ENCODE measurements around the gene CHCHD6. TPM values are rescaled to one million over a fixed set of nuclear protein-coding genes. Genes with fewer than 3 reads are reported as not detected.

Gene CHCHD6
- total RNA-seq, 2 donors from 2014 or later, result 23.6 to 34.4 TPM

DNA sequence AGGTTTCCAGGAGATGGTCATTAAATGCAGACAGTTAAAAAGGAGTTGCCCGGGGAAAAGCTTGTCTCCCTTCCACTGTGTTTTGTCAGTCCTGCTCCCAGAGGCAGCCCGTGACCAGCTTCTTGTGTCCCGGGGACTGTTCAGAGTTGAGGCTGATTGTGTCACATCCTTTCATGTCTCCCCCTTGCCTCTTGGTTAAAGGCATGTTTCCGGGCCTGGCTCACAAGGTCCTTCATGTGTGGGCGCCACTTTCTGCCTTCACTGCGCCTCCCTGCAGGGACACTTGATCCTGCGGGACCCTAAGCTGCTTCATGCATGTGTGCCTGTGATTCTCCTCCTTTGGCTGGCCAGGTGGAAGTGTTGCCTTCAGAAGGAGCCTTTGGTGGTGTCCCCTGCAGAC is 9.2 kb downstream of the CHCHD6 start:
- Mint-ChIP-seq H3K4me3 (no peak overlapping the region), H3K27me3 (ENCODE audit: insufficient read depth) (no peaks in the 10 kb centered on the region), H3K4me1 (no peaks in the 10 kb centered on the region), H3K9me3 (no peaks in the 10 kb centered on the region), H3K27ac (no peak overlapping the region), H3K36me3 (ENCODE audit: low read depth) (no peaks in the 10 kb centered on the region)
- Histone ChIP-seq H3K4me3 (ENCODE audit: low read length) (no peak overlapping the region), H3K27me3 (ENCODE audit: control insufficient read depth, insufficient read depth, low read length, poor library complexity, severe bottlenecking) (no peaks in the 10 kb centered on the region), H3K9me3 (ENCODE audit: control insufficient read depth, low read length) (no peaks in the 10 kb centered on the region), H3K36me3 (ENCODE audit: control insufficient read depth, insufficient read depth, low read length) (no peaks in the 10 kb centered on the region), H3K9ac (ENCODE audit: extremely low read depth, low read length, poor library complexity, severe bottlenecking) (no peak overlapping the region), H3K27ac (ENCODE audit: low read depth, low read length) (no peak overlapping the region), H3K4me1 (ENCODE audit: control insufficient read depth, insufficient read depth, low read length) (no peaks in the 10 kb centered on the region)
- DNase-seq, result no peak
- TF ChIP-seq CTCF (conservative IDR thresholded peaks at IDR 0.05), result no peak
- WGBS, 2 experiments (ENCODE audit: insufficient coverage in 1 of 2, insufficient read length in 1 of 2), result 93 to 96% methylated on average over 6 to 7 of the region's 7 CpGs

DNA sequence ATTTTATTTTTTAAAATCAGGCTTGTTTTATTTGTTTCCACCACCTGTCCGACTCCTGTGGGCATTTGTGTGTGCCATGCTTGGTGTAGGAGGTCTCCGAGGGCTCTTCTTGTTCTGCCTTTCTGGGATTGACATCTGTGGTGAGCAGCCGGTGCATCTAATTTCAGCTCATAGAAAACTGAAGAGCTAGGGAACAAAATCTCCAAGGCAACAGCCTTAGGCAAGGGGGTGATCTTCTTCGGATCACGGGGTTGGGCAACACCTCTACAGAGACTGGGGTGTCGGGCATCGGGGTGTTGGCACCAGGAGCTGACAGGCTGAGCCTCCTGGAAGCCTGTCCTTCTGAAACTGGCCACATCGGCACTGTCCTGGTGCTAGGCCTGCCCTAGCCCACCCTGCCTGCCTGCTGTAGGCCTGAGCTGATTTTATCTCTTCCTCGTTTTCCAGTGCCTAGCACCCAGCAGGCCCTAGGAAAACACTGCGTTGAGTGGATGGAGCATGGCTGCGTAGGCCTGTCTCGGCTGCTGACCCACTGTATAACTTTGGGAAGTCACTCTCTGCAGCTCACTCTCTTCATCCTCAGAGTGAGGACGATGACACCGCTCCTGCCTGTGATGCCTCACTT is 10.3 kb downstream of the CHCHD6 start:
- TF ChIP-seq CTCF (conservative IDR thresholded peaks at IDR 0.05), result no peak
- no peak overlapping the region for H3K27ac Mint-ChIP-seq
- H3K9me3 ChIP-seq (ENCODE audit: control insufficient read depth, low read length), result no peaks in the 10 kb centered on the region
- H3K4me3 ChIP-seq (ENCODE audit: low read length), result no peak overlapping the region
- no peaks in the 10 kb centered on the region for H3K27me3 Mint-ChIP-seq (ENCODE audit: insufficient read depth)
- H3K27me3 ChIP-seq (ENCODE audit: control insufficient read depth, insufficient read depth, low read length, poor library complexity, severe bottlenecking), result no peaks in the 10 kb centered on the region
- H3K4me1 ChIP-seq (ENCODE audit: control insufficient read depth, insufficient read depth, low read length), result no peaks in the 10 kb centered on the region
- no peaks in the 10 kb centered on the region for H3K36me3 ChIP-seq (ENCODE audit: control insufficient read depth, insufficient read depth, low read length)
- 87 to 89% methylated on average over 13 to 14 of the region's 14 CpGs for WGBS, 2 experiments (ENCODE audit: insufficient coverage in 1 of 2, insufficient read length in 1 of 2)
- no peaks in the 10 kb centered on the region for H3K9me3 Mint-ChIP-seq
- no peak overlapping the region for H3K4me3 Mint-ChIP-seq
- H3K9ac ChIP-seq (ENCODE audit: extremely low read depth, low read length, poor library complexity, severe bottlenecking), result no peak overlapping the region
- no peak for DNase-seq
- H3K36me3 Mint-ChIP-seq (ENCODE audit: low read depth), result no peaks in the 10 kb centered on the region
- no peak overlapping the region for H3K27ac ChIP-seq (ENCODE audit: low read depth, low read length)
- H3K4me1 Mint-ChIP-seq, result peaks cover 4% of the 10 kb centered on the region

- no peak overlapping the region for H3K4me3 Mint-ChIP-seq
- Histone ChIP-seq H3K27ac (ENCODE audit: low read depth, low read length) (no peak overlapping the region), H3K4me3 (ENCODE audit: low read length) (no peak overlapping the region), H3K36me3 (ENCODE audit: control insufficient read depth, insufficient read depth, low read length) (no peaks in the 10 kb centered on the region), H3K9ac (ENCODE audit: extremely low read depth, low read length, poor library complexity, severe bottlenecking) (no peak overlapping the region), H3K27me3 (ENCODE audit: control insufficient read depth, insufficient read depth, low read length, poor library complexity, severe bottlenecking) (no peaks in the 10 kb centered on the region), H3K4me1 (ENCODE audit: control insufficient read depth, insufficient read depth, low read length) (no peaks in the 10 kb centered on the region), H3K9me3 (ENCODE audit: control insufficient read depth, low read length) (no peaks in the 10 kb centered on the region)
- no peaks in the 10 kb centered on the region for H3K9me3 Mint-ChIP-seq
- H3K4me1 Mint-ChIP-seq, result peaks cover 4% of the 10 kb centered on the region
- H3K27ac Mint-ChIP-seq, result no peak overlapping the region
- TF ChIP-seq CTCF (conservative IDR thresholded peaks at IDR 0.05), result peak; percentile 42
- WGBS, 2 experiments (ENCODE audit: insufficient coverage in 1 of 2, insufficient read length in 1 of 2), result 89% methylated on average over 6 of the region's 6 CpGs; no CpG with 5 or more reads in 1 of the 2 experiments
- no peaks in the 10 kb centered on the region for H3K36me3 Mint-ChIP-seq (ENCODE audit: low read depth)
- DNase-seq, result no peak
- no peaks in the 10 kb centered on the region for H3K27me3 Mint-ChIP-seq (ENCODE audit: insufficient read depth)
Observed at GRCh38 chr3:126714921-126715320, 10.9 kb downstream of the CHCHD6 start.
